ENCODE data around the gene ABR.

DNA sequence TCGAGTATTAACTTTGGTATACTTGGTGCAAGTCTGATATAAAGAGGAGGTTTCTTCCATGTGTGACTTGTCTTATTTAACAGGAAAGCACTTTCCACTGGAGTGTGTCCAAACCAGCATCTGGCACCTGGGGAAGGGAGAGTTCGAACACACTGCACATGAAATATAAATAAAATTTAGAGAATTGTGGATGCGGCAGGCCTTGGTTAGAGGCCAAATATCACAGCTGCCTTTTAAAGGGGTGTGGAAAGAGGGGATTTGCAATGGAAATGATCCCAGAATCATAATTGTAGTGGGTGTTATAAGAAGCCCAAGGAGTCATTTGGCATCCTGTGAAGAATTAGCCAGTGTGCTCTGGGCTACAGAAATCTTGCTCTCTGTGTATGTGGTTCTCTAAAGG lies 195.9 kb downstream of the ABR start:
- TF ChIP-seq, protein P1, sequence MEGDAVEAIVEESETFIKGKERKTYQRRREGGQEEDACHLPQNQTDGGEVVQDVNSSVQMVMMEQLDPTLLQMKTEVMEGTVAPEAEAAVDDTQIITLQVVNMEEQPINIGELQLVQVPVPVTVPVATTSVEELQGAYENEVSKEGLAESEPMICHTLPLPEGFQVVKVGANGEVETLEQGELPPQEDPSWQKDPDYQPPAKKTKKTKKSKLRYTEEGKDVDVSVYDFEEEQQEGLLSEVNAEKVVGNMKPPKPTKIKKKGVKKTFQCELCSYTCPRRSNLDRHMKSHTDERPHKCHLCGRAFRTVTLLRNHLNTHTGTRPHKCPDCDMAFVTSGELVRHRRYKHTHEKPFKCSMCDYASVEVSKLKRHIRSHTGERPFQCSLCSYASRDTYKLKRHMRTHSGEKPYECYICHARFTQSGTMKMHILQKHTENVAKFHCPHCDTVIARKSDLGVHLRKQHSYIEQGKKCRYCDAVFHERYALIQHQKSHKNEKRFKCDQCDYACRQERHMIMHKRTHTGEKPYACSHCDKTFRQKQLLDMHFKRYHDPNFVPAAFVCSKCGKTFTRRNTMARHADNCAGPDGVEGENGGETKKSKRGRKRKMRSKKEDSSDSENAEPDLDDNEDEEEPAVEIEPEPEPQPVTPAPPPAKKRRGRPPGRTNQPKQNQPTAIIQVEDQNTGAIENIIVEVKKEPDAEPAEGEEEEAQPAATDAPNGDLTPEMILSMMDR (IDR thresholded peaks at IDR 0.05), result no peak
- no peak for TF ChIP-seq POLR2A (IDR thresholded peaks at IDR 0.05)
